ENCODE data around the gene LGR4. TPM values are rescaled to one million over a fixed set of nuclear protein-coding genes. Genes with fewer than 3 reads are reported as not detected.

LGR4 gene
- total and polyA plus RNA-seq, 4 donors: 4.6 to 25.7 (median 21.5) TPM

DNA sequence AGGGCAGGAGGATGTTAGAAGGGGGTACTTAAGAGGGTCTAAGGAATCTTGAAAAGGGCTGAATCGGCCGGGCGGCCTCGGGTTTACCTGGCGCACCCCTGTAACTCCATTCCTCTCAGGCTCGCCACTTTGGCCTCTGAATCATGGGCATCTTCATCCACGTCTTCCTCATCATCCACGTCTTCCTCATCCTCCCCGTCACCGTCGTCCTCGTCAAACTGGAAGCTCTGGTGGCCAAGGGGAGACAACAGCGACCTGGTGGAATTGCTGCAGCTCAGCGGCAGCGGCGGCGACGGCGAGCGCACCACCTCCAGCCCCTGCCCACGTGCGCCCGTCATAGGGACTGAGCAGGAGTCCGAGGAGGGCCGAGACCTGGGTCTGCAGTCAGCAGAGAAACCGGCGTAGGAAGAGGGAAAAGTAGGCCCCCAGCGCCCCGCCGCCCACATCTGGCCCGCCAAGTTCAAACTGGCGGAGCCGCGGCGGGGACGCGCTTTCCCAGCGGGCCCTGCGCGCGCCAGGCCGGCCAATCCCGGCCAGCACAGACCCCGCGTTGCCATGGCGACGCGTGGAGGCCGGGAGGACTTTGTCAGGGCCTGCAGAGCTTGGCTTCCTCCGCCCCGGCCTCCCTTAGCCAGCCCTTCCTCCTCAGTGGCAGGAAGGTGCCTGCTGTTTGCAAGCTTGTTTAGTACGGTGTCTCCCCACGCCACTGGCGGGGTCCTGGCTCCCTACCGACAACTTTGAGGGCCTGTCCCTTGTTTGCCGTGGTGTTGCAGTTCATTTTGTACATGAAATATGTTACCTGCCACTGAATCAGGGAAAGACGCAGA, 109.6 kb downstream of the LGR4 start, which contains the start of gene CCDC34:
Gene CCDC34 (minus strand): TSS at position 467 of the 827 bp plus-strand sequence. CDS start 21 bp downstream, at position 446.
- 0 to 1% methylated on average over 51 to 57 of the region's 57 CpGs for WGBS, 2 donors
- ATAC-seq (ENCODE audit: low FRiP score) (peak; percentile 99), DNase-seq (peak; percentile 95)
- intact Hi-C loops (cut with DNase I): loop anchor here (5.0 to 10.0 kb wide), 2 partner anchors 109 to 178 kb away; partner anchors contain the start of gene LGR4 (in 2 of the 2)
- Histone ChIP-seq H3K4me3 (ENCODE audit: low read length in 2 of 2) (peak within 1 kb of the TSS; percentile 63 to 74), H3K9me3 (ENCODE audit: control insufficient read depth, low read length) (no peaks in the 10 kb centered on the region), H3K27ac (ENCODE audit: low read depth in 1 of 2, low read length in 2 of 2) (no peak within 1 kb of the TSS), H3K4me1 (ENCODE audit: control insufficient read depth in 1 of 2, insufficient read depth in 2 of 2, low read length in 2 of 2) (peaks cover 0 to 2% of the 10 kb centered on the region in 2 donors), H3K27me3 (ENCODE audit: control insufficient read depth in 1 of 2, insufficient read depth in 2 of 2, low read length in 1 of 2) (no peaks in the 10 kb centered on the region), H3K36me3 (ENCODE audit: control insufficient read depth in 1 of 2, insufficient read depth in 2 of 2, low read length in 1 of 2) (peaks cover 0 to under 1% of the 10 kb centered on the region in 2 donors)

GRCh38 chr11:27361649-27362431, 110.8 kb downstream of the LGR4 start:
- H3K4me3 ChIP-seq (ENCODE audit: low read length in 2 of 2): no peak overlapping the region
- H3K27ac ChIP-seq (ENCODE audit: low read depth in 1 of 2, low read length in 2 of 2): no peak overlapping the region
- no peaks in the 10 kb centered on the region for H3K36me3 ChIP-seq (ENCODE audit: control insufficient read depth in 1 of 2, insufficient read depth in 2 of 2, low read length in 1 of 2)
- no peak for ATAC-seq (ENCODE audit: low FRiP score)
- 52 to 56% methylated on average over 8 of the region's 8 CpGs for WGBS, 2 donors
- H3K27me3 ChIP-seq (ENCODE audit: control insufficient read depth in 1 of 2, insufficient read depth in 2 of 2, low read length in 1 of 2): no peaks in the 10 kb centered on the region
- no peak for DNase-seq
- H3K4me1 ChIP-seq (ENCODE audit: control insufficient read depth in 1 of 2, insufficient read depth in 2 of 2, low read length in 2 of 2): peaks cover 0 to 2% of the 10 kb centered on the region in 2 donors
- H3K9me3 ChIP-seq (ENCODE audit: control insufficient read depth, low read length): no peaks in the 10 kb centered on the region
- intact Hi-C loops (cut with DNase I): loop anchor here (5.0 to 10.0 kb wide), 2 partner anchors 110 to 177 kb away; partner anchors contain the start of gene LGR4 (in 2 of the 2)

DNA sequence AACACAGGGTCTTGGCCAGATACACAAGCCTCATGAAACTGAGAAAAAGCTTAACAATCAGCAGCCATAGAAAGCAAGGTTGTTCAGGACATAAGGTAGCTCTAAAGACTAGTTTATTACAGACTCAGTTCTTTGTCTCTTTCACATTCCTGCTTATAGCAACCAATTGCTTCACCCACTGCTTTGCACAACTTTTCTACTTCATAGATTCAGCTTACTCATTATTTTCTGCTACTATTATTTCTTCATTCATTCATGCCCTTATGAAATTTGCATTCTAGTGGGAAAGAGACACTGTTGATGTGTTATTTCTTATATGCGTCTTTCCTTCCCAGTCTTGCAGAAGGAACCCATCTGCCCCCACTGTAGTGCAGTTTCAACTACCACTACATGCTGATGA, 114.3 kb downstream of the LGR4 start:
- no peaks in the 10 kb centered on the region for H3K9me3 ChIP-seq (ENCODE audit: control insufficient read depth, low read length)
- no peak for ATAC-seq (ENCODE audit: low FRiP score)
- H3K27ac ChIP-seq (ENCODE audit: low read depth in 1 of 2, low read length in 2 of 2): no peak overlapping the region
- DNase-seq: no peak
- WGBS, 2 donors: 90 to 91% methylated on average over 1 of the region's 1 CpG
- no peak overlapping the region for H3K4me3 ChIP-seq (ENCODE audit: low read length in 2 of 2)
- H3K36me3 ChIP-seq (ENCODE audit: control insufficient read depth in 1 of 2, insufficient read depth in 2 of 2, low read length in 1 of 2): no peaks in the 10 kb centered on the region
- H3K4me1 ChIP-seq (ENCODE audit: control insufficient read depth in 1 of 2, insufficient read depth in 2 of 2, low read length in 2 of 2): no peaks in the 10 kb centered on the region
- H3K27me3 ChIP-seq (ENCODE audit: control insufficient read depth in 1 of 2, insufficient read depth in 2 of 2, low read length in 1 of 2): no peaks in the 10 kb centered on the region
- intact Hi-C loops (cut with DNase I): no loop called here

DNA sequence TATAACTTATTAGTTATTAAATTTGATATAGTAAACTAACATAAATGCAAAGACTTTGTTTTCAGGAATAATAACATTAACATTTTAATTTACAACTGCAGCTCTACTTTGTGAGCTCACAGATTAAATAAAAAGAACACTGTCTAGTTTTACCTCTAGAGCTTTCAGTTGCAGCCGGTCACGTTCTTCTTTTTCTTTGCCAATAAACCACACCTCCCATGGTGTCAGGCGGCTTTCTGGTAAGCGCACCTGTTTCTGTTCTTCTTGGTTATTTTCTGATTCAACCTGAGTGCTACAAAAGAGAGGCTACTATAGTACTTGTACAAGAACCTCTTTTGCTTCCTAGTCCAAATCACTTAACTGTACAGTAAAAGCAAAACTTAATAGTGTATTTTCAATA, 115.3 kb downstream of the LGR4 start:
- Histone ChIP-seq H3K4me3 (ENCODE audit: low read length in 2 of 2) (no peak overlapping the region), H3K27ac (ENCODE audit: low read depth in 1 of 2, low read length in 2 of 2) (no peak overlapping the region), H3K27me3 (ENCODE audit: control insufficient read depth in 1 of 2, insufficient read depth in 2 of 2, low read length in 1 of 2) (no peaks in the 10 kb centered on the region), H3K36me3 (ENCODE audit: control insufficient read depth in 1 of 2, insufficient read depth in 2 of 2, low read length in 1 of 2) (no peaks in the 10 kb centered on the region), H3K4me1 (ENCODE audit: control insufficient read depth in 1 of 2, insufficient read depth in 2 of 2, low read length in 2 of 2) (no peaks in the 10 kb centered on the region), H3K9me3 (ENCODE audit: control insufficient read depth, low read length) (no peaks in the 10 kb centered on the region)
- no peak for ATAC-seq (ENCODE audit: low FRiP score)
- intact Hi-C loops (cut with DNase I): no loop called here
- 83 to 89% methylated on average over 4 of the region's 4 CpGs for WGBS, 2 donors
- no peak for DNase-seq

GRCh38 chr11:27356624-27357222, 115.9 kb downstream of the LGR4 start:
- no peaks in the 10 kb centered on the region for H3K4me1 ChIP-seq (ENCODE audit: control insufficient read depth in 1 of 2, insufficient read depth in 2 of 2, low read length in 2 of 2)
- H3K4me3 ChIP-seq (ENCODE audit: low read length in 2 of 2): no peak overlapping the region
- no peaks in the 10 kb centered on the region for H3K36me3 ChIP-seq (ENCODE audit: control insufficient read depth in 1 of 2, insufficient read depth in 2 of 2, low read length in 1 of 2)
- ATAC-seq (ENCODE audit: low FRiP score): no peak
- DNase-seq: no peak
- H3K27me3 ChIP-seq (ENCODE audit: control insufficient read depth in 1 of 2, insufficient read depth in 2 of 2, low read length in 1 of 2): no peaks in the 10 kb centered on the region
- 87 to 89% methylated on average over 5 of the region's 5 CpGs for WGBS, 2 donors
- no peaks in the 10 kb centered on the region for H3K9me3 ChIP-seq (ENCODE audit: control insufficient read depth, low read length)
- intact Hi-C loops (cut with DNase I): no loop called here
- H3K27ac ChIP-seq (ENCODE audit: low read depth in 1 of 2, low read length in 2 of 2): no peak overlapping the region

DNA sequence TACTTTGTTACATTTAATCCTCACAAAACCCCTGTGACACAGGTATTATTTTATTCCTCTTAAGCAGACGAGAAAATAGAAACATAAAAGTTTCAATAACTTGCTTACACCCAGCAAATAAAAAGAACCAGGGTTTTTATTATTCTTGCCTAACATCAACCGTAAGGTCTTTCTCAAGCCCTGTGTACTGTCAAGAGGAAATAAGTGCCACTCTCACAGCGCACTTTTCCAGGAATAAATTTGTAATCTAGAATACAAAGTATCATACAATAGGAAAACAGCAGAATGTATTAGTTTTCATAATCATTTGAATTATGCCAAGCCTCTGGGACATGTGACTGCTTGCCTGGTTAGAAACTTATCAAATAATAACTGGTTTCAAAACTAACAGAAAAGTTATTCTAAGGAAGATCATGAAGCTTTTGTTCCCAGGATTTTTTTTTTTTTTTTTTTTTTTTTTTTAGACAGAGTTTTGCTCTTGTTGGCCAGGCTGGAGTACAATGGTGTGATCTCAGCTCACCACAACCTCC, 117.0 kb downstream of the LGR4 start:
- Histone ChIP-seq H3K4me3 (ENCODE audit: low read length in 2 of 2) (no peak overlapping the region), H3K27me3 (ENCODE audit: control insufficient read depth in 1 of 2, insufficient read depth in 2 of 2, low read length in 1 of 2) (no peaks in the 10 kb centered on the region), H3K27ac (ENCODE audit: low read depth in 1 of 2, low read length in 2 of 2) (no peak overlapping the region), H3K9me3 (ENCODE audit: control insufficient read depth, low read length) (no peaks in the 10 kb centered on the region), H3K36me3 (ENCODE audit: control insufficient read depth in 1 of 2, insufficient read depth in 2 of 2, low read length in 1 of 2) (no peaks in the 10 kb centered on the region), H3K4me1 (ENCODE audit: control insufficient read depth in 1 of 2, insufficient read depth in 2 of 2, low read length in 2 of 2) (no peaks in the 10 kb centered on the region)
- intact Hi-C loops (cut with DNase I): no loop called here
- 11 to 22% methylated on average over 3 of the region's 3 CpGs for WGBS, 2 donors
- no peak for DNase-seq
- no peak for ATAC-seq (ENCODE audit: low FRiP score)

DNA sequence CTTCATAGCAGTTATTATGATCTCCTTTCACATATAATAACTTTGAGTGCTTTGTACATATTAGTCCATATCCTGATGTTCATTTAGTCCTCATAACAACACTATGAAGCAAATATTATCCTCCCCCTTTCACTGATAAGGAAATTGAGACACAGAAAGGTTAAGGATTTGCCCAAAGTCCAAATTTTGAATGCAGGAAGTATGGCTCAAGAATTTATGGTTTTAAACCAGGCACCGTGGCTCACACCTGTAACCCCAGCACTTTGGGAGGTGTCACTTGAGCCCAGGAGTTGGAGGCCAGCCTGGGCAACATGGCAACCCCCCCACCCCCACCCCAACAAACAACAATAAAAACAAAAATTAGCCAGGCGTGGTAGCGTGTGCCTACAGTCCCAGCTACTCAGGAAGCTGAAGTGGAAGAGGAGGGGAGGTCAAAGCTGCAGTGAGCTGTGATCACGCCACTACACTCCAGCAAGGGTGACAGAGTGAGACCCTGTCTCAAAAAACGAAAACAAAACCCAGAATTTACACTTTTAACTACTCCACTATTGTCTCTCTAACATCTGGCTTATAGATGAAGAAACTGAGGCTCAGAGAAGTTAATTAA, 118.1 kb downstream of the LGR4 start:
- H3K9me3 ChIP-seq (ENCODE audit: control insufficient read depth, low read length): no peaks in the 10 kb centered on the region
- no peaks in the 10 kb centered on the region for H3K27me3 ChIP-seq (ENCODE audit: control insufficient read depth in 1 of 2, insufficient read depth in 2 of 2, low read length in 1 of 2)
- H3K36me3 ChIP-seq (ENCODE audit: control insufficient read depth in 1 of 2, insufficient read depth in 2 of 2, low read length in 1 of 2): no peaks in the 10 kb centered on the region
- ATAC-seq (ENCODE audit: low FRiP score) (no peak), DNase-seq (no peak)
- intact Hi-C loops (cut with DNase I): no loop called here
- no peak overlapping the region for H3K4me3 ChIP-seq (ENCODE audit: low read length in 2 of 2)
- H3K4me1 ChIP-seq (ENCODE audit: control insufficient read depth in 1 of 2, insufficient read depth in 2 of 2, low read length in 2 of 2): no peaks in the 10 kb centered on the region
- H3K27ac ChIP-seq (ENCODE audit: low read depth in 1 of 2, low read length in 2 of 2): no peak overlapping the region
- 72 to 73% methylated on average over 5 of the region's 5 CpGs for WGBS, 2 donors

All from aorta (tissue), 5 donors.